Vagina (tissue), 2 donors: ENCODE data around the gene LYPD6.

Experiments
- POLR2A ChIP-seq, 2 donors: fragments of 450-650 bp; IDR thresholded peaks; one replicate each; pipeline ENCODE4 v1.6.1; 2017; ENCODE audit warnings: antibody characterized with exemption in 2 of 2, mild to moderate bottlenecking in 2 of 2, moderate library complexity in 2 of 2
- TF ChIP-seq, protein P1 (sequence below), 3 experiments: fragments of 450-650 bp in 2 of 3; fragments of 200-600 bp in 1 of 3; sonication (generic) in 1 of 3; IDR thresholded peaks; one replicate each; pipeline ENCODE4 v1.5.1; 2017 to 2019; ENCODE audit warnings: antibody characterized with exemption in 3 of 3, mild to moderate bottlenecking in 2 of 3, moderate library complexity in 2 of 3

DNA sequence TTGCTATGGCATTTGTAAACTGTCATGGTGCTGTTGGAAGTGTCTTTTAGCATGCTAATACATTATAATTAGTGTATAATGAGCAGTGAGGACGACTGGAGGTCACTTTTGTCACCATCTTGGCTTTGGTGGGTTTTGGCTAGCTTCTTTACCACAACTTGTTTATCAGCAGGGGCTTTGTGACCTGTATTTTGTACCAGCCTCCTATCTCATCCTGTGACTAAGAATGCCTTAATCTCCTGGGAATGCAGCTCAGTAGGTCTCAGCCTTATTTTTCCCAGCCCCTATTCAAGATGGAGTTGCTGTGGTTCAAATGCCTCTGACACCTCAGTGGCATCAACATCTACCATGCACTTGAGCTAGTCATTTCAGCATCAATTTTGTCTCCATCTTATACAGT, 29.7 kb downstream of the LYPD6 start:
- TF ChIP-seq, protein P1, sequence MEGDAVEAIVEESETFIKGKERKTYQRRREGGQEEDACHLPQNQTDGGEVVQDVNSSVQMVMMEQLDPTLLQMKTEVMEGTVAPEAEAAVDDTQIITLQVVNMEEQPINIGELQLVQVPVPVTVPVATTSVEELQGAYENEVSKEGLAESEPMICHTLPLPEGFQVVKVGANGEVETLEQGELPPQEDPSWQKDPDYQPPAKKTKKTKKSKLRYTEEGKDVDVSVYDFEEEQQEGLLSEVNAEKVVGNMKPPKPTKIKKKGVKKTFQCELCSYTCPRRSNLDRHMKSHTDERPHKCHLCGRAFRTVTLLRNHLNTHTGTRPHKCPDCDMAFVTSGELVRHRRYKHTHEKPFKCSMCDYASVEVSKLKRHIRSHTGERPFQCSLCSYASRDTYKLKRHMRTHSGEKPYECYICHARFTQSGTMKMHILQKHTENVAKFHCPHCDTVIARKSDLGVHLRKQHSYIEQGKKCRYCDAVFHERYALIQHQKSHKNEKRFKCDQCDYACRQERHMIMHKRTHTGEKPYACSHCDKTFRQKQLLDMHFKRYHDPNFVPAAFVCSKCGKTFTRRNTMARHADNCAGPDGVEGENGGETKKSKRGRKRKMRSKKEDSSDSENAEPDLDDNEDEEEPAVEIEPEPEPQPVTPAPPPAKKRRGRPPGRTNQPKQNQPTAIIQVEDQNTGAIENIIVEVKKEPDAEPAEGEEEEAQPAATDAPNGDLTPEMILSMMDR (IDR thresholded peaks at IDR 0.05), result no peak
- no peak for TF ChIP-seq POLR2A (IDR thresholded peaks at IDR 0.05)
